BJ (cell line): ENCODE data around the gene ANKRD34A. TPM values are rescaled to one million over a fixed set of nuclear protein-coding genes. Genes with fewer than 3 reads are reported as not detected.

ENCODE experiments used
- CTCF ChIA-PET: fragments of 350-600 bp; formaldehyde crosslinking; extraction: SDS; loops from one replicate; lab custom pipeline; 2021; ENCODE audit warnings: antibody characterized with exemption, inconsistent platforms; lab: Yijun Ruan, JAX
- POLR2A ChIA-PET: fragments of 300-600 bp; sonication (Branson Sonifier 250); formaldehyde crosslinking; extraction: SDS; loops from one replicate; lab custom pipeline; 2021; ENCODE audit warnings: antibody characterized with exemption; lab: Charles Lee
- DNase-seq: peaks from one replicate; pipeline ENCODE4 v3.0.0-alpha.2; 2011; ENCODE audit warnings: low read depth
- H3K27me3 ChIP-seq: 2 replicates; pipeline ENCODE4 v1.6.0; 2011; ENCODE audit warnings: low read length; ENCODE audit not compliant: control insufficient read depth, insufficient read depth
- H3K36me3 ChIP-seq: 2 replicates; pipeline ENCODE4 v1.5.1; 2011; ENCODE audit warnings: low read length; ENCODE audit not compliant: control insufficient read depth, insufficient read depth
- H3K4me3 ChIP-seq: 2 replicates; pipeline ENCODE4 v1.5.1; 2011; ENCODE audit warnings: low read depth, mild to moderate bottlenecking, control low read depth, low read length
- polyA plus RNA-seq: library from polyadenylated mRNA; depleted of rRNA; stranded (reverse); fragments of >200 nt; gene quantifications from 2 replicates; pipeline ENCODE4 v1.2.3, GENCODE V29; 2011
- TF ChIP-seq, protein P1 (sequence below): IDR thresholded peaks from 2 replicates; pipeline ENCODE4 v1.5.1; 2011; ENCODE audit warnings: low read depth, mild to moderate bottlenecking, control low read depth, inconsistent platforms, low read length, moderate library complexity; ENCODE audit not compliant: insufficient read depth

The ANKRD34A gene
- polyA plus RNA-seq, 1 experiment = 1.3 TPM

GRCh38 chr1:145918992-145919939, 45.1 kb downstream of the ANKRD34A start:
- Histone ChIP-seq H3K36me3 (peaks cover 4% of the 10 kb centered on the region), H3K27me3 (no peaks in the 10 kb centered on the region), H3K4me3 (peak overlapping the region; percentile 61)
- TF ChIP-seq, protein P1, sequence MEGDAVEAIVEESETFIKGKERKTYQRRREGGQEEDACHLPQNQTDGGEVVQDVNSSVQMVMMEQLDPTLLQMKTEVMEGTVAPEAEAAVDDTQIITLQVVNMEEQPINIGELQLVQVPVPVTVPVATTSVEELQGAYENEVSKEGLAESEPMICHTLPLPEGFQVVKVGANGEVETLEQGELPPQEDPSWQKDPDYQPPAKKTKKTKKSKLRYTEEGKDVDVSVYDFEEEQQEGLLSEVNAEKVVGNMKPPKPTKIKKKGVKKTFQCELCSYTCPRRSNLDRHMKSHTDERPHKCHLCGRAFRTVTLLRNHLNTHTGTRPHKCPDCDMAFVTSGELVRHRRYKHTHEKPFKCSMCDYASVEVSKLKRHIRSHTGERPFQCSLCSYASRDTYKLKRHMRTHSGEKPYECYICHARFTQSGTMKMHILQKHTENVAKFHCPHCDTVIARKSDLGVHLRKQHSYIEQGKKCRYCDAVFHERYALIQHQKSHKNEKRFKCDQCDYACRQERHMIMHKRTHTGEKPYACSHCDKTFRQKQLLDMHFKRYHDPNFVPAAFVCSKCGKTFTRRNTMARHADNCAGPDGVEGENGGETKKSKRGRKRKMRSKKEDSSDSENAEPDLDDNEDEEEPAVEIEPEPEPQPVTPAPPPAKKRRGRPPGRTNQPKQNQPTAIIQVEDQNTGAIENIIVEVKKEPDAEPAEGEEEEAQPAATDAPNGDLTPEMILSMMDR = no peak
- no peak for DNase-seq
- POLR2A ChIA-PET = interaction anchor here (0.6 to 0.7 kb wide), 2 partner anchors 8 to 61 kb away, joined by 3 to 5 read pairs; partner anchors contain the start of gene RBM8A
- CTCF ChIA-PET = interaction anchor here (1.0 to 4.4 kb wide), 3 partner anchors 9 to 60 kb away, joined by 3 to 23 read pairs (median 12); partner anchors contain the start of gene ITGA10

- peak; percentile 43 for DNase-seq
- ChIA-PET POLR2A (interaction anchor here (0.6 to 0.7 kb wide), 2 partner anchors 9 to 60 kb away, joined by 3 to 5 read pairs; partner anchors contain the start of gene RBM8A), CTCF (interaction anchor here (1.1 to 4.4 kb wide), 3 partner anchors 8 to 73 kb away, joined by 3 to 23 read pairs (median 12); partner anchors contain the start of genes ITGA10 and NUDT17)
- H3K36me3 ChIP-seq = peaks cover 4% of the 10 kb centered on the region
- no peaks in the 10 kb centered on the region for H3K27me3 ChIP-seq
- TF ChIP-seq, protein P1 = no peak
- peak within 1 kb of the TSS; percentile 61 for H3K4me3 ChIP-seq
These were observed 46.0 kb downstream of the ANKRD34A start, which contains the start of gene PEX11B for GRCh38 chr1:145918144-145918991. TSS of gene PEX11B (minus strand) at chr1:145918717. CDS start at chr1:145918688, 29 bp downstream.

DNA sequence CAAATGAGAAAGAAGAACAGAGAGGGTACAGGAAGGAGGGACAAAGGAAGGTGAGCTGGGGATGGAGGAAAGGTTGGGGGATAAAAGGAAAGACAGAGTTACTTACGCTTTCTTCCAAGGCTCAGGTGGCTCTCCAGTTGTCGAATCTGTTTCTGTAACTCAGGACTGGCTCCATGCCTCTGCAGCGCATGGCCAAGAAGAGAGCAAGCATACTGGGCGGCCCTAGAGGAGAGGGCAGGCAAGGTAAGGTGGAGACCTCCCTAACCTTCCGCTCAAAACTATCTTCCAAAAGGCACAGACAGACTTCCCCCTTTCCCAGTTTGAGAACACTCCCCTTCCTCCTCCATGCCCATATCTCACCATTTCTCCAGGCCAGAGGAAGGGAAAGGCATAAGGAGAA, 46.8 kb downstream of the ANKRD34A start:
- no peaks in the 10 kb centered on the region for H3K27me3 ChIP-seq
- POLR2A ChIA-PET = no interaction called here
- TF ChIP-seq, protein P1 = no peak
- H3K4me3 ChIP-seq = peak overlapping the region; percentile 61
- CTCF ChIA-PET = interaction anchor here (1.1 to 4.4 kb wide), 2 partner anchors 25 to 72 kb away, joined by 3 to 23 read pairs; partner anchors contain the start of gene NUDT17
- peaks cover 2% of the 10 kb centered on the region for H3K36me3 ChIP-seq
- no peak for DNase-seq

DNA sequence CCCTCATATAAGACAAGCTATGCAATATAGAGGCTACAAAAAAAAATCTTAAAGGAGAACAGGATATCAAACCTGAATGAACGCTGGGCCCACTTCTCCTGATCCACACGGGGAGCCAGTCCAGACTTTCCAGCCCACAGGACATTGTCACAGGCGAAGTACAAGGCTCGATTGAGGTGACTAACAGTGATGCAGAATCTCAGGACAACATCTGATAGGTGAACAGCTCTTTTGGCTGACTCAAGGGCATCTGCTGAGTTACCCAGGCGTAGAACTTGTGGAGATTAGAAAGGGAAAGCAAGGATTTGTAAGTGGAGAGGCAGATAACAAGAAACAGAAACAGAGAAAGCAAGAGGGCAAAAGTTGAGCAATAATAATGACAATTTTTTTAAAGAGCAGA, 47.6 kb downstream of the ANKRD34A start:
- Histone ChIP-seq H3K36me3 (peaks cover 2% of the 10 kb centered on the region), H3K4me3 (no peak overlapping the region), H3K27me3 (no peaks in the 10 kb centered on the region)
- POLR2A ChIA-PET = no interaction called here
- DNase-seq = no peak
- CTCF ChIA-PET = interaction anchor here (0.7 to 4.4 kb wide), 2 partner anchors 25 to 67 kb away, joined by 3 to 23 read pairs; no protein-coding TSS in a partner anchor
- TF ChIP-seq, protein P1 = no peak
